GM18909 (cell line): Measurements from ENCODE around the gene CTIF.
A peak's percentile ranks its signal among the peaks of the same experiment; 100 is the strongest.
"Not testable (repeated sequence)": the region's sequence is repeated elsewhere in the genome, so short reads cannot be mapped to it uniquely, and the experiment has no call there.

Source experiments
- ATAC-seq: cut with Tn5 transposase; IDR thresholded peaks from one replicate; pipeline ENCODE4 v1.9.1; 2021; ENCODE audit warnings: mild to moderate bottlenecking; ENCODE audit not compliant: unreplicated experiment, poor library complexity

CTIF gene

DNA sequence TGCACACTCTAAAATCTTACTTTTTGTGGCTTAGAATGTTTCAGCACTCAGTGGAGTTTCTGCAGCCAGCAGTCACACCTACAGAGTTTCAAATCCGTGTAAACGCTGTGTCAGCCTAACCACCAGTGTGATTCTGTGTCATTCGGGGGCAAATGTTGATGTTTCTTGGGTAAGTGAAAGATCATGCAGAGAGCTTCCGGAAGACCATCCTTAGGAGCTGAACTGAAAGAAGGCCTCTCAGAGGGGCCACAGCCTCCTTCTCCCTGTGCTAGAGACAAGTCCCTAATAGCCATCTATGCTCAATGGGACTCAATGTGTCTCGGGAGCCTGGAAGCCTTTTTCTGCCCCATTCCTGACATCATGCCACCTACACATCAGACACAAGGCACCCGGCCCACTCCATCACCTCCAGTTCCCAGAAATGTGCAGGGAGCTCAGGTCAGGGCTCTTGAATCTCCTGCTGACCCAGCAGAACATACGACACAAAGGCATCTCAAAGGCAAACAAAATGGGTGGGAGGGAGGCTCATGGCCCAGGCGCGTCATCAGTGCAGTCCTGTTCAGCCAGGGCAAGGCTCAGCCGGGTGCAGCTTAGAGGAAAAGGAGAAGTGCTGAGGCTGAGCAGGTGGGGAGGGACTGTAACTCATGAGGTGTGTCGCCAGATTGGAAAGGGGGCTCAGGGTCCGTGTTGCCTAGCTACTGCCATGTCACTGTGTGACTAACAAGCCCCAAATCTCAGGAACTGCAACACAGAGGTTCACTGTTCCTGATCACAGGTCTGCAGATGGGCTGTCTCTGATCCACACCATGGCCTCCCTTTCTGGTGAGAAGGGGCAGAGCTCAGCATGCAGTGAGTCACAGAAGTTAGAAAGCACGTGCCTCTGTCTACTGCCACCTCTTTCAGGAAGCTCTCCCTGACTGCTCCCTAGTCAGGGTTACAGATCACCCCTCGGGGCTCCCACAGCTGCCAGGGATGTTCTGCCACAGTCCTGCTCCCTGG is 329.9 kb downstream of the CTIF start:
- ATAC-seq: peak; percentile 84

DNA sequence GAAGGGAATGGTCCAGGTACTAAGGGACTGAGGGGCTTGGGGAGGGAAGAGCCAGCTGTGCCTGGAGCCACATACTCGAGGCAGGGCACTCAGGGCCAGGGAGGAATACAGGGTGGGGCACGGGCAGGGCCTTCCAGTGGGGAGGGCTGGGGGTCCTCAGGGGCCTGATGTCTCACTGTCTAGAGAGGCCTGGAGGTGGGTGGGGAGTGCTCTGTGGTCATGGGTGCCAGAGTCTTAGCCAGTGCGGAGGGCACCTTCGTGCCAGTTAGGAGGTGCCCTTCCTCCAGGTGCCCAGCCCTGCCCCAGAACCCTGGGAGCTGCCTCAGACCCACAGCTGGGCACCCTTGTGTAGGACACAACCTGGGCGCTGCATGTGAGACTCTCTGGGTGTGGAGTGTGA is 330.8 kb downstream of the CTIF start:
- no peak for ATAC-seq

DNA sequence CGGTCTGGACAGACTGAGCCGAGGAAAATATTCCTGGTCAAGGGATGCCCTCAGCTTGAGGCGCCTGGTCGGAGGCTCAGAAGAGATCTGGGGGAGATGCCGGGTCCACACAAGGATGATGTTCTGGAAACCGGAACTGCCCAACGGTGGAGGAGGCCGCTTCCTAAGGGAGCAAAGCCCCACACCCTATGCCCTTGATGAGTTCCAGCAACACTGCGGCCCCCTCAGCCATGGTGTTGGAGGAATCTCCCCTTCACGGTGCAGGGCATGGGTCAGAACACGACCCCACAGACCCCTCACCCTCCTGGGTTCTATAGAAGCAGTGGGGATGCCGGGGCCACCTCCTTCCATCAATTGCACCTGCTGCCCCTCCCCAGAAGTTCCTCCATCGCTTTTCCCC is 332.1 kb downstream of the CTIF start:
- not testable (repeated sequence) for ATAC-seq

DNA sequence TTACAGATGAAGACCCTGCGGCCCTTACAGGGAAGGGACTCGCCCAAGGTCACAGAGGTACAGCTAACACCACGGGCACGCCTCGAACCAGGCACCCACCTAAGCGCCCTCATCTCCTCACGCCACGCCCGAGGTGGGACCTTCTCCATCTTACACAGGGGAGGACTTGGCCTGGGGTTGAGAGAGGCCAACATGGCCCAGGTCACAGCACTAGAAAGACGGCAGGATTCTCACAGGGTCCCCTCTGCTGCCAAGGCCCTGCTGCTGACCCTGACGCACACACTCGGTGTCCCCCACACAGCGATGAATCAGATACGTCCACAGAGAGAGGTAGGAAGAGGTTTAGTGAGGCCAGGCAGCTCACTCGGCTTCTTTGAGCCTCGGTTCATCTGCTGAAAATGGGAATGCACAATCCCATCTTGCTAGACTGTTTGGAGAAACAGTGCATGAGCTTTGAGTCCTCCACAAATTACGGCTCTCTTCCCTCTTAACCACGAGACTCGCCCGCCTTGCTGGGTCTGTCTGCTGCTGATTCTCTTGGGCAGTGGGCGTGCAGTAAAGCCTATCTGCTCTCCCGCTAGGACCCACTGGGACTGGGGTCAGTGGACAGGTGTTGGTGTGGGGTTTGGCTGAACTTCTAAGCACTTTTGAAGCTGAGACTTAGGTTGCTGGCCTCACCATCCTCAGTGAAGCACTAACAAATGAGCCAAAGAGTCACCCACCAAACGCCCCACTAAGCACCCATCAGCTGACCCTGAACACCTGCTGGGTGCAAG is 332.7 kb downstream of the CTIF start:
- ATAC-seq: no peak

DNA sequence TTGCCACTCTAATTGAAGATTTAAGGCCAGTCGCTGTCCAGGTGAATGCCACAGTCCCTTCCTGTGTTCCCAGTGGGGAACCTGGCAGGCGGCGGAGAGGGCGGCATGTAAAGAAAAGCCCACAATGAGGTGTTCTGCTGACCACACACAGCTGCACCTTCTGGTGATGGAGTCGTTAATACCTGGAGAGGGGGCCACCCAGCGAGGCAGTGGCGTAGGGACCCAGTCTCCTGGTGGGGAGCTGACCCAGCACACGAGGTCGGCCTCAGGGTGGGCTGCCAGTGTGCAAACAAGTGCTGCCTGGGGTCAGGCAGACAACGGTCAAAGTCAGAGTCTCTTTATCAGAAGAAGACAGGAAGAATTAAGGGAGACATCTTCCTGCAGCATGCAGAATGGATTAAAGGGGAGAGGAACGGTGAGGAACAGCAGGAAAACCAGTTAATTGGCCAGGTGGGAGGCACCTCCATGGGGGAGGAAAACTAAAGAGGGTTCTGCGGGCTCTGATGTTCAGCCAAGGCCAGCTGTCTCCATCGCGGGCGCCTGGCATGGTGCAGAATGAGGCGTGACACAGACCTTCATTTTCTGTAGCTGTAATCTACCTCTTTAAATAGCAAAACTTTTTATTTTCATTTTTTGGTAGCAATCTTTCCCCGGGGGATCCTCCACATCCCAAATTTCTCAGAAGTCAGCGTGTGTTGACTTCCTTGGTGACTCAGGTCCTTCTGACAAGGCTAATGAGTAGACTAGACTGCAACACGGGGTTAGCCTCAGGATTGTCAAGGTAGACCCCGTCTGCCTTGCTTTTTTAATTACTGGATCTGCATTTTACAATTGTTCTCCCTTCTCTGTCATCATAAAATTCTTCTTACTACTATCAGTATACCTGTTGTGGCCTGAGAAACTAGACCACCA is 333.7 kb downstream of the CTIF start:
- ATAC-seq: no peak

DNA sequence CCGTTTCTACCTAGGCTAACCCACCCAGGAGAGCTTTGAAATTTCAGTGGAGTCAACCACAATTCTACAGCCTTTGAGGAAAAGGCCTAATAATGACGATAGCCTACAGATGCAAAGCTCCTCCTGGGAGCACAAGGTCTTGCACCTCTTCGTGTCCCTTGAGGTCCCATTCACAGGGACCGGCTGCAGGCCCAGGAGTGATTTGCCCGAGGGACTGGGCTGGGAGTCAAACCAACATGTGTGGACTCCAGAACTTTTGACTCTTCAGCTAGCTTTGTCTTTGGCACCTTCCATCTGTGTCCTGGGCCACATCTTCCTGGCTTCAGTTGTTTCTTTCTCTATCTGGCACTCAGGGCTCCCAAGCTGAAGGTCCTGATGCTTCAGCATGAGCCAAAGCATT is 335.4 kb downstream of the CTIF start:
- ATAC-seq: no peak

DNA sequence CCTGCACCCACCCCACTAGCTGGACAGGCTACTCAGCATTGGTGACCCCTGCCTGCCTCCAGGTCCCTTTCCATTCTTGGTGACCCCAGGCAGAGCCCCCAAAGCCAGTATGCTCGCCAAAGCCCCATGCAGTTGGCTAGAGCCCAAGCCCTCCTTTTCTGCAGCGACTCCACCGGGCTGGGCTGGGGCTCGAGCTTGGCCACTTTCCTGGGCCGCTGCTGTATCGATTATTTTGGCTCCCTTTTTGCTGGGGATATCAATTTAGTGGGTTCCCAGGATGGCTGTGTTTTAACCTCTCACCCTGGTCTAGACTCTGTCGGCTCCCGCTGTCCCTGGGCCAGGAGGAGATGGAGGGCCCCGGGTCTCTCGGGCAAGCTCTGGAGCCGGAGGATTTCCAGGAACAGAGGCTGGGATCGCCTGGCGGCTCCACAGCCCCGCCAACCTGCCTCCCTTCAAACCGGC is 335.9 kb downstream of the CTIF start:
- ATAC-seq: no peak

DNA sequence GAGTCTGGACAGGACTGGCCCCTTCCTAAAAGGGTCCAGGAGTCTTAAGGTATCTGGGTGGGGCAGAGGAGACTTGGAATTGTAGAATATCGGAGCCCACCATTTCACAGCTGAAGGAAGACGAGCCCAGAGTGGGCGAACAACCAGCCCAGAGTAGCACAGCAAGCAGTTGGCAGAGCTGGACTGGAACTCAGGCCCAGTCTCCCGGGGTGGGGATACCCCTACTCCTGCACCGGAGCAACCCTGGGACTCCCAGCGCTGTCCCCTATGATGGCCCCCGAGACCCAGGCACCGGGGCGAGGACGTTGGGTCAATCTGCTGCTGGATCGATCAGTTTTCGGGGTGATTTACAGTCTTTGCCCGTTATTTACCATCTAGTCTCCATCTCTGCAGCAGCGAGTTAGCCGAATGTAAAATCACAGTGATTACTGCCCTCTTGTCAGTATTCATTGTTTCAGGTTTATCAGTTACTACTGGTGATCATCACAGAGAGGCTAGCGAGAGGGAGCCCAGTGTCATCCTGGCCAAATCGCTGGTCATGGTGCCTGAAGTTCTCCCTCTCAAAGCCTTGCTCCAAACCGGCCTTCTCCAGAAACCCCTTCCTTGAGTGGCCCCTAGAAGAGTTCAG is 336.6 kb downstream of the CTIF start:
- ATAC-seq: no peak

DNA sequence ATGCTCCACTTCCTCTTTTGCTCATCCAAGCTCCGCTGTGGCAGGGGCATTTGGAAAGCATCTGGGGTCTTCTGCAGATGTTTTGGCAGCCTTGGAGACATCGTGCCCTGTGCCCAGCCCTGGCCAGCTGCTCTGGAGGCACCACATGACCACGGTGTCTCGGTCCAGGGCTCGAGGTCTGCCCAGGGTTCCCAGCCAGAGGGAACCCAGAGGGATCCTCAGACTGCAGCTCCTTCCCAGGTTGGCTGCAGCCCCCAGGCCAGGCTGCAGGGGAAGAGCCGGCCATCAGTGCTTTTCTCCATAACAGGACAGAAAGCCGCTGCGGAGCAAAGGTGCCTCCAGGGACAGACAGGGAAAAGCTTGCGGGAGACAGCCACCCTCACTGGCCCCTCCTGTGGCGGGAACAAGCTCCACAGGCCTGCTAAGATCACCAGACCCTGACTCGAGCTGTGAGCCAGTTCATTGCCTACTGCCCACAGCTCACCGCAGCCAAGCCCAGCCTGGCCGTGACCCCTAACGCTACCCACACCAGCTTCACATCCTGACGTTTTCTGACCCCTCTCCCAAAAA is 337.2 kb downstream of the CTIF start:
- no peak for ATAC-seq

DNA sequence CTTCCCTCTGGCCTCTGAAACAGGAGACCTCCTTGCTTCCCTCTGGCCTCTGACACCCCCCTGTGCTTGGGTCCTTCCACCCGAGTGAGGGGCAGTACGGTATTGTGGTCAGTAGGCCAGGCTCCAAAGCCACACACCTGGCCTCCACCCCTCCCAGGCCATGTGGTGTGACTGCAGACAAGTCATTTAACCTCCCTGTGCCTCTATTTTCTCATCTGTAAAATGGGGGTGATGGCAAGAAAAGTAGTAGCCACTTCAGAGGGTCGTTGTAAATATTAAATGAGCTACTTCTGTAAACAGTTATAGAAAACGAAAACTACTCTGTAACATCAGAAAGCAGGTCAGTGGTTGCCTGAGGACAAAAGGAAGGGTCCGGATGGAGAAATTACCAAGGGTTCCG is 337.8 kb downstream of the CTIF start:
- ATAC-seq: no peak

DNA sequence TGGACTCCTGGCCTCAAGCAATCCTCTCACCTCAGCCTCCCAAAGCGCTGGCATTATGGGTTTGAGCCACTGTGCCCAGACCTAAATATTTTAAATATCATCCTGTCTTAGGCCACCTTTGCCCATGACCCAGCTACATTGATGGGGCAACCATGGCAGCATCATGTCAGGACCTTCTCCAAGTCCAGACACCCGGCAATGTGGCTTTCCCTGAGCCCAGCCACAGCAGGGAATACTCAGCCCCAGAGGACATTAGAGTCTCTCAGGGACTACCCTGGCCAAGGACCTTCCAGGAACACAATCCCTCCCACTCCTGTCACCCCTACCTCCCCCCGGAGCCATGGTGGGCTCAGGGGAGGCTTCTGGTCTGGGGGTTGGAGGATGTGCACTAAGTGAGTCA is 339.1 kb downstream of the CTIF start:
- ATAC-seq: no peak

DNA sequence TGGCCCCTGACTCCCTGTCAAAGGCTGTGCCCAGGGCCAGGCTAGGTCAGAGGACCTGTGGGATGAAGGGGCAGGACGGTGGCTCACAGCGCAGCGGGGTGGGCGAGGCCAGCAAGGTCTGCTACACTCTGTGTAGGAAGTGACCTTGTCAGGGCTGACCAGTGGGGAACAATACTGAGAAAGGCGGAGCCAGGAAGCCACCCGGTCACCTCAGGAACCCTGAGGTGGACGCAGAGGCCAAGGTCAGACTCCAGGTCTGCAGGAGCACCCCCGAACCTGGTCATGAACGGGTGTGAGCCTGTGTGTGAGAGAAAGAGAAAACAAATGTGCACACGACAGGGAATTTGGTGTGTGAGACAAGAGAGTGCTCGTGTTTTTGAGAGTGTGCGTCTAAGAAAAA is 339.6 kb downstream of the CTIF start:
- no peak for ATAC-seq

DNA sequence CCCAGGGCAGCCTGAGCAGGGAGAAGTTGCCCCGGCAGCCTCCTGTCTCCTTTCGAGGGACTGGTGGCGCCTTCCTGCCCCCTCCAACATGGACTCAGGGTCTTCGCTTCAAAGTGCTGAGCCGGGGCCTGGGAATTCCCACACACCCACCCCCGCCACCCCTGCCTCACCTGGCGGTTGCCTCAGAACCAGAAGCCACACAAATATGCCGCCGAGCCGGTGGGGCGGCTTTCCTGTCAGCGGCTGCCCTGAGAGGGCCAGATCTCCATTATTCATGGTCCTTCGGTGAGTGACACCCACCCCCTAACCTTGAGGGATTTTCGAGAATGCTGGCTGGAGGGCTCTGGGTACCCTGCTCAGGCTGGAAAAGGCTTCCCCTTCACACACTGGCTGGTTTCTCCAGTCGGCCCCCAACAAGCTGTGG is 340.2 kb downstream of the CTIF start:
- ATAC-seq: no peak

DNA sequence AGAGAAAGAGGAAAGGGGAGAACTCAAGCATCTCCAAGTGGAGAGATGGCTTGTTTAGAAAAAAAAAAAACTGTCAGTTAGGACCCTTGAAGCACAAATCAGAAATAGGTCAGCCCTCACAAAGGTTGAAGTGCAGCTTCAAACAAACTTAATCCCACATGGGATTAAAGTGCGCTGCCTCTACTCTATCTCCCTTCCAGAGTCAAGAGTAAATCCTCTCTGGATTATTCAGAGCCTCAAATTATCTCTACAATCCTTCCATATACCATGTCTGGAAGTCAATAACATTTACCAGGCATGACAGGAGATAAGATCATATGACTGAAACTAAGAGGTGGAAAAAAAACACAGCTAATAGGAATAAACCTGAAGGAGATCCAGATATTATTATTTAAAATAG is 342.1 kb downstream of the CTIF start:
- no peak for ATAC-seq

DNA sequence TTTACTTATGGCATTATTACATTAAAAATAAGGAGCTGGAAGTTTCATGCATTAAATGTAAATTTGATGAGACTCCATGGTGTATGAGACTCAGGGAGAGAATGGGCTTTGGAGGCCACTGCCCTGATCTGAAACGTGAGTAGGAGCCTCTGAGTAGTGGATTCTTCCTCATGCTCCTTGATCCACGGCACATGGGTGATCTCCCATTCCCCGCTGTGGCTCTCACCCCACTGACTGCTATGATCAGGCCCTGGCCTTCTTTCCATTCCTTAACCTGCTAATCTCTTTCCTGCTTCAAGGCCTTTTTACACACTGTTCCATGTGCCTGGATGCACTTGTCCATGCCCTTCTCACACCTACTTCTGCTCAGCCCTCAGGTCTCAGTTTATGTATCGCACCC is 343.5 kb downstream of the CTIF start:
- no peak for ATAC-seq

DNA sequence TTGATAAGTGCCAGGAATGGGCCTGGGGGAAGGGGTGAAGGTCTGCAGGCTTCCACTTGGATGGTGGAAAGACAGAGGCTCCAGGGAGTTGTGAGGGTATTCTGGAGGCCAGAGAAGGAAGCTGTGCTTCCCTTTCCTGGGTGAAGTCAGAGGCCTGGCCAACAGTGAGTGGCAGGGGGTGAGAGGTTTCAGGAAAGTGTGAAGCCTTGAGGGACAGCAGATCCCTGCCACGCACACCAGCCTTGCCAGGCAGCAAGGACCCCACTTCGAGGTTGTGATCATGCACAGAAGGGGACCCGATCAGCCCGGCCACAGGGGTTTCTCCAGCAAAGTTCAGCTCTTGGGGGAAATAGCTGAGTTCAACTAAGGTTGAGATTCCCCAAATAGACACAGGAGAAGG is 345.5 kb downstream of the CTIF start:
- no peak for ATAC-seq

DNA sequence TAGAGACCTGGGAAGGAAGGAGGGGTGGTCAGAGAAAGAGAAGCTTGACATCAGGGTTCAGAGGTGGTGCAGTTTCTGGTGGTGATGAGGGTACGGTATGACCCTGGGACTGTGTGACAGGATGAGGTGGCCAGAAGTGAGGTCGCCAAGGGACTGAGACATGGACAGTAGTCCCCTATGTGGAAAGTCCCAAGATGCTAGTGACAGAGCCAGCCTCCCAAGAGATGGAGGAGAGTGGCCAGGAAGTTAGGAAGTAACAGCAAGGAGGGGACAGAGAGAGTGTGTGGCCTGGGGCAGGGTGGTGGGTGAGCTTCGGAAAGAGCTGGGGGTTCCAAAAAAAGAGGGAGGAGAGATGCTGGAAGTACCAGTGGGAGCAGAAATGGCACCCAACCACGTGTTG is 345.9 kb downstream of the CTIF start:
- no peak for ATAC-seq

DNA sequence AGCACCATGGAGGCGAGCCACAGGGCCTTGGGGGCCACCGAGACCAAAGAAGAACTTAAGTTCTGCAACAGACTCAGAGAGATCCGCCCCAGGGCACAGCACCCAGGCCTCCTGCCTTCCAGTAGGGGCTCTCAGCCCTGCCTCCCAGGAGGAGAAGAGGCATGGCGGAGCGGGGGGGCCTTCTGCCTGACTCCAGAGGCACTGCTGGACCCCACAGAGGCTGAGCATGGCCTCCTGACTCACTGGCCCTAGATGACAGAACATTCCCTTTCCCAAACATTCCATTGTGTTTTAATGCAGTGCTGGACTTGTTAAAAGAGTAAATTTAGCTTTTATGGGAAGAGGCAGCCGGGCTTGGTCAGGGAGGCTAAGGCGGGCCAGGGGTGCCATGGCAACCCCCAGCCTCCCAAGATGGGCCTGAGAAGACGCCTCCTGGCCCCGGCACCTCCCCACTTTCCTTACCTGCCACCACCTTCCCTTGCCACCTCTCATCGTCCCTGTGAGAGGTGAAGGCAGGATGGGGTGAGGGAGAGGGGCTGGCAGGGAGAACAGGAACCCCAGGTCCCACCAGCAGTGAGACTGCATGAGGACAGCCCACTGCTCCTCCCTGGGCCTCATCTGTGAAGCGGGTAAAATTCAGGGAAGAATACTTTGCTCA is 346.6 kb downstream of the CTIF start:
- no peak for ATAC-seq

DNA sequence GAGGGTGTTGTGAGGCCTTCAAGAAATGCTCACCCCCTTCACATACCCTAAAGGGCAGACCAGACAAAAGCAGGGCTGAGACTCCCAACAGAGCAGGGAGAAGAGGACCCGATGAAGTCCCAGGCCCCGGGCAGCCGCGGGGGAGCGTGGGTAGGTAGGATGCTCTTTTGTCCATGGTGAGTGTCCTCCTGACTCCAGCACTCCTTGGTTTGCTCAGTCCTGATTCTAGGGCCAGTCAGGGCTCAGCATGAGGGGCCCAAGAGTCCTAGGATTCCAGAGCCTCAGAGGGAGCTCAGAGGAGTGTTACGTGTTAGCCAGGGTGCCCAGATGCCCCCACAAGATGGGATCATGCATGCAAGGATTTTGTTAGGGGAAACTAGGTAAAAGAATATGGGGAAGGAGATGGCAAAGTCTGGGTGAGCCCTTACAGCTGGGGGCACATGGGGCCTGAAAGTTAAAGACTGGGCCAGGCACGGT is 347.1 kb downstream of the CTIF start:
- ATAC-seq: no peak
